AG04449 (cell line): ENCODE results near the gene DHTKD1.

Experiments
- CTCF ChIA-PET: fragments of 350-600 bp; formaldehyde crosslinking; extraction: SDS; loops from one replicate; lab custom pipeline; 2021; ENCODE audit warnings: antibody characterized with exemption; lab: Yijun Ruan, JAX
- POLR2A ChIA-PET: fragments of 400-600, 350-600 bp; formaldehyde crosslinking; extraction: SDS; loops from one replicate; lab custom pipeline; 2020; ENCODE audit warnings: antibody characterized with exemption, inconsistent platforms; lab: Yijun Ruan, JAX
- DNase-seq: peaks from one replicate; pipeline ENCODE4 v3.0.0-alpha.2; 2010; ENCODE audit warnings: low read depth, low spot score
- H3K4me3 ChIP-seq: 2 replicates; pipeline ENCODE4 v1.5.1; 2011; ENCODE audit warnings: low read depth, mild to moderate bottlenecking, control low read depth, low read length
- TF ChIP-seq, protein P1 (sequence below): IDR thresholded peaks from one replicate; pipeline ENCODE4 v1.5.1; 2011; ENCODE audit warnings: mild to moderate bottlenecking, moderate library complexity, low read length, control low read depth, inconsistent platforms; ENCODE audit not compliant: insufficient read depth; ENCODE audit errors: missing control alignments

DHTKD1 gene

DNA sequence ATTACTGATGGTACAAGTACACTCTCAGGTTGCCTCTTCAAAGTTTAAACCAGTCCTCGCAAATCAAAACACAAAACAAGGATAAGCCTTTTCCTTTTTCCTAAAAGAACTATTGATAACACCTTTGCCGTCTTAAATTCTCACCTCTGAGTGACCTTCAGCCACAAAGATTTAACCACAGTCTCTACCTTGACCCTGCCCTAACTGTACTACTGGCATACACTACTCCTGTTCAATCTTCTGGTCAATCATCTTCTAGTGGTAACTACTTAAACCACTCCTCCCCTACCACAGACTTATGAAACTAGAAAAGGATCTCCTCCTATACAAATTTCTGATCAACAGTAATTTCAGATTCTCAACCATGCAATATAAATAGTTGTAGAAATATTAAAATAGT lies 41.2 kb upstream of the DHTKD1 start:
- no peak overlapping the region for H3K4me3 ChIP-seq
- DNase-seq: no peak
- ChIA-PET POLR2A (no interaction called here), CTCF (interaction anchor here (2.6 kb wide), 1 partner anchor 41 kb away, joined by 12 read pairs; no protein-coding TSS in a partner anchor)
- TF ChIP-seq, protein P1, sequence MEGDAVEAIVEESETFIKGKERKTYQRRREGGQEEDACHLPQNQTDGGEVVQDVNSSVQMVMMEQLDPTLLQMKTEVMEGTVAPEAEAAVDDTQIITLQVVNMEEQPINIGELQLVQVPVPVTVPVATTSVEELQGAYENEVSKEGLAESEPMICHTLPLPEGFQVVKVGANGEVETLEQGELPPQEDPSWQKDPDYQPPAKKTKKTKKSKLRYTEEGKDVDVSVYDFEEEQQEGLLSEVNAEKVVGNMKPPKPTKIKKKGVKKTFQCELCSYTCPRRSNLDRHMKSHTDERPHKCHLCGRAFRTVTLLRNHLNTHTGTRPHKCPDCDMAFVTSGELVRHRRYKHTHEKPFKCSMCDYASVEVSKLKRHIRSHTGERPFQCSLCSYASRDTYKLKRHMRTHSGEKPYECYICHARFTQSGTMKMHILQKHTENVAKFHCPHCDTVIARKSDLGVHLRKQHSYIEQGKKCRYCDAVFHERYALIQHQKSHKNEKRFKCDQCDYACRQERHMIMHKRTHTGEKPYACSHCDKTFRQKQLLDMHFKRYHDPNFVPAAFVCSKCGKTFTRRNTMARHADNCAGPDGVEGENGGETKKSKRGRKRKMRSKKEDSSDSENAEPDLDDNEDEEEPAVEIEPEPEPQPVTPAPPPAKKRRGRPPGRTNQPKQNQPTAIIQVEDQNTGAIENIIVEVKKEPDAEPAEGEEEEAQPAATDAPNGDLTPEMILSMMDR: no peak

DNA sequence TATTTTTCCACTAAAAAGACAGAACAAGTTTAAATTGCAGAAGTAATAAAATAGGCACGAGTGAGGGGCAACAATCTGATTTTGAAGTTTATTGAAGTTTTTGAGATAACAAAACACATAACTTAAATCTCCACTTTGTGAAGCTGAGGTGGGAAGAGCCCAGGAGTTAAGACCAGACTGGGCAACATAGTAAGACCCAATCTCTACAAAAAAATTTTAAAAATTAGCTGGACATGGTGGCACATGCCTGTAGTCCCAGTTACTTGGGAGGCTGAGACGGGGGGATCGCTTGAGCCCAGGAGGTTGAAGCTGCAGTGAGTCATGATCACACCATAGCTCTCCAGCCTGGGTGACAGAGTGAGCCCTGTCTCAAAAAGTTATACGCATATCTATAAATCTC lies 37.4 kb upstream of the DHTKD1 start:
- no peak overlapping the region for H3K4me3 ChIP-seq
- CTCF ChIA-PET: no interaction called here
- no peak for DNase-seq
- POLR2A ChIA-PET: no interaction called here
- TF ChIP-seq, protein P1: no peak

DNA sequence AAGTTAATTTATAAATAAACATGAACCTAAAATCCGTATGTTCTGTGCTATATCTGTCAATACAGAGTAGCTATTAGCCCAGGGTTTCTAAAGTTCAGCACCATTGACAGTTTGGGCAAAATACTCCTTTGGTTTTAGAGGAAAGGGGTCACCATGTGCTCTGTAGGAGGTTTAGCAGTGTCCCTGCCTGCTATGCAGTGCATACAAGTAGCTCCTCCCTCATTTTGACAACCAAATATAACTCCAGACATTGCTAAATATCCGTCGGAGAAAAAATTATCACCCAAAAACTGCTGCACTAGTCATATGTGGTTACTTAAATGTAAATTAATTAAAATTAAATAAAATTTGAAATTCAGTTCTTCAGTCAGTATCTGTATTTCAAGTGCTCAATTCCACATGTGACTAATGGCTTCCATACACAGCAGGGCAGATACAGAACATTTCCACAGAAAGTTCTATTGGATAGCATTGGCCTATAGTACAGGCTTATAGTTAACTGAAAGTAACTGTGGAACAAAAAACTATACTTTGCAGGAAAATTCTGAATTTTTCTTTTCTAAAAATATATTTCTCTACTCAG lies 32.6 kb upstream of the DHTKD1 start:
- DNase-seq: no peak
- ChIA-PET POLR2A (no interaction called here), CTCF (interaction anchor here (1.6 to 3.6 kb wide), 2 partner anchors 10 to 50 kb away, joined by 5 to 12 read pairs; no protein-coding TSS in a partner anchor)
- no peak overlapping the region for H3K4me3 ChIP-seq
- TF ChIP-seq, protein P1: no peak

DNA sequence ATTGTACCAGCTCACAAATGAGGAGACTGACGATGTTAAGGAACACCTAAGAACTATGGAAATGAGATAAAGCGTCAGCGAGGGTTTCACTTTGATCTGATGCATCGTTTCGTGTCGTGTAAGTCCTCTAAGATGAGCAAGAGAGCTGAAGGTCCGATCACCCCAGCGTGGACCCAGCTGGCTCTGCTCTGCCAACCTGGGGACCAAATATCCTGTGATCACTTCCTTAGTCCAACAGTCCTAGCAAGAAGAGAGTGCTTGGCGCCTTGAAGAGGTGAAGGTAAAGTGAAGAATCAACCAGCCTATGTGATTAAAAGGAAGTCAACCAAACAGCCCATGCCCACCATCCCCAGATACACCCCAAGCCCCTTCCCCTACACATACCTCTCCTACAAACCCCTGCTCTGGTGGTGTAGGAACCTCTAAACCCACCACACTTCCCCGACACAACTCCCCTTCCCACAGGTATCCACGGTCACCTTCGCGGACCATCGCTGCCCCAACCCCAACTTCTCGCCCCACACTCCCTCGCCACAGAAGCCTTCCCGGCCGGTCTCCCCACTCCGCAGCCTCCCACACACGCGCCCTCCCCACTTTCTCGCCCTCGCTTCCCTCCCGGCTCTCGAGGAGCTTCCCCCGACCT lies 26.9 kb upstream of the DHTKD1 start:
- H3K4me3 ChIP-seq: peak overlapping the region; percentile 95
- ChIA-PET POLR2A (interaction anchor here (0.5 kb wide), 1 partner anchor 378 kb away, joined by 3 read pairs; no protein-coding TSS in a partner anchor), CTCF (interaction anchor here (1.0 to 1.6 kb wide), 2 partner anchors 55 to 88 kb away, joined by 3 to 4 read pairs; no protein-coding TSS in a partner anchor)
- TF ChIP-seq, protein P1: no peak
- DNase-seq: no peak

DNA sequence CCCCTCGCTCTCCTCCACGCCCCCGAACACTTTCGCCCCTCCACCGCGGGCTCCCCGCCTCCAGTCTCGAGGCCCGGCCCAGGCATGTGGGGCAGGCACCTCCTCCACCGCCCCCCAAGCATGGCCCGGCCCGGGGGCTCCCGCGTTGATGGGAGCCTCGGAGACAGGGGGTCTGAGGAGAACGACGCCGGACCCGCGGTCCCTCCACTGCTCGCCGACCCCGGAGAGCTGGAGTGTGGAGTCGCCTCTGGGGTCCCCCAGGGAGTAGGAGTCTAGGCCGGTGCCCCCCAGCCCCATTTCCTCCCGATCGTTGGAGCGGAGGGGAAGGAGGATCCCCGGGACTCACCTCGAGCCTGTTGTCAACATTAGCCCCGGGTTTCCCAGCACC lies 26.4 kb upstream of the DHTKD1 start:
- no peak for DNase-seq
- POLR2A ChIA-PET: interaction anchor here (0.5 to 1.0 kb wide), 2 partner anchors 377 to 1049 kb away, joined by 3 read pairs; no protein-coding TSS in a partner anchor
- CTCF ChIA-PET: interaction anchor here (1.0 to 1.6 kb wide), 3 partner anchors 56 to 88 kb away, joined by 3 to 4 read pairs (median 3); no protein-coding TSS in a partner anchor
- peak overlapping the region; percentile 95 for H3K4me3 ChIP-seq
- TF ChIP-seq, protein P1: no peak
